AG04450 (cell line): ENCODE data around the gene TEX2. TPM values are rescaled to one million over a fixed set of nuclear protein-coding genes. Genes with fewer than 3 reads are reported as not detected.

Experiments
- CTCF ChIA-PET: fragments of 300-600, 350-600 bp; formaldehyde crosslinking; extraction: SDS; loops from one replicate; lab custom pipeline; 2022; ENCODE audit warnings: antibody characterized with exemption, inconsistent platforms; lab: Charles Lee
- POLR2A ChIA-PET: fragments of 350-600 bp; formaldehyde crosslinking; extraction: SDS; loops from one replicate; lab custom pipeline; 2021; ENCODE audit warnings: antibody characterized with exemption, inconsistent platforms; lab: Yijun Ruan, JAX
- DNase-seq: peaks from one replicate; pipeline ENCODE4 v3.0.0-alpha.2; 2011; ENCODE audit warnings: low read depth, low spot score
- H3K27ac ChIP-seq: one replicate; pipeline ENCODE4 v1.5.1; 2012; ENCODE audit warnings: low read depth, low read length, control low read depth
- H3K27me3 ChIP-seq: one replicate; pipeline ENCODE4 v1.6.0; 2012; ENCODE audit warnings: low read length; ENCODE audit not compliant: control insufficient read depth, insufficient read depth
- H3K4me3 ChIP-seq: 2 replicates; pipeline ENCODE4 v1.5.1; 2011; ENCODE audit warnings: mild to moderate bottlenecking, low read depth, low read length, control low read depth
- H3K9me3 ChIP-seq: 2 replicates; pipeline ENCODE4 v1.5.1; 2012; ENCODE audit warnings: low read length; ENCODE audit not compliant: control insufficient read depth, insufficient read depth
- CTCF ChIP-seq: IDR thresholded peaks from 2 replicates; pipeline ENCODE4 v1.5.1; 2011; ENCODE audit warnings: low read depth, low read length, control low read depth, inconsistent platforms
- polyA plus RNA-seq: library from polyadenylated mRNA; depleted of rRNA; stranded (reverse); fragments of >200 nt; gene quantifications from 2 replicates; pipeline ENCODE4 v1.2.3, GENCODE V29; 2011

Gene TEX2
- polyA plus RNA-seq, 1 experiment, result 27.9 TPM

- Histone ChIP-seq H3K27me3 (no peaks in the 10 kb centered on the region), H3K4me3 (no peak overlapping the region), H3K9me3 (no peaks in the 10 kb centered on the region), H3K27ac (no peak overlapping the region)
- no peak for DNase-seq
- ChIA-PET CTCF (no interaction called here), POLR2A (interaction anchor here (1.3 kb wide), 1 partner anchor 13 kb away, joined by 3 read pairs; no protein-coding TSS in a partner anchor)
- TF ChIP-seq CTCF, result no peak
Measured at GRCh38 chr17:64165347-64165746, 97.7 kb downstream of the TEX2 start.

- TF ChIP-seq CTCF, result no peak
- Histone ChIP-seq H3K9me3 (no peaks in the 10 kb centered on the region), H3K4me3 (no peak overlapping the region), H3K27ac (no peak overlapping the region), H3K27me3 (no peaks in the 10 kb centered on the region)
- ChIA-PET POLR2A (interaction anchor here (1.3 kb wide), 1 partner anchor 13 kb away, joined by 3 read pairs; no protein-coding TSS in a partner anchor), CTCF (no interaction called here)
- no peak for DNase-seq
Measured at GRCh38 chr17:64164596-64165285, 98.3 kb downstream of the TEX2 start.

GRCh38 chr17:64163468-64163867, 99.6 kb downstream of the TEX2 start:
- no peaks in the 10 kb centered on the region for H3K9me3 ChIP-seq
- no peak overlapping the region for H3K27ac ChIP-seq
- TF ChIP-seq CTCF, result no peak
- H3K27me3 ChIP-seq, result no peaks in the 10 kb centered on the region
- no peak for DNase-seq
- POLR2A ChIA-PET, result no interaction called here
- no peak overlapping the region for H3K4me3 ChIP-seq
- CTCF ChIA-PET, result no interaction called here

GRCh38 chr17:64162554-64162953, 100.5 kb downstream of the TEX2 start:
- POLR2A ChIA-PET, result no interaction called here

More at GRCh38 chr17:64162554-64162953, 100.5 kb downstream of the TEX2 start:
- Histone ChIP-seq H3K27me3 (no peaks in the 10 kb centered on the region), H3K4me3 (no peak overlapping the region), H3K27ac (no peak overlapping the region), H3K9me3 (no peaks in the 10 kb centered on the region)
- no peak for TF ChIP-seq CTCF
- CTCF ChIA-PET, result interaction anchor here (1.0 kb wide), 1 partner anchor 17 kb away, joined by 3 read pairs; no protein-coding TSS in a partner anchor
- DNase-seq, result no peak
